Measurements from ENCODE around the gene MGARP.

- no peak for TF ChIP-seq EZH2phosphoT487 (IDR thresholded peaks at IDR 0.05; ENCODE audit: borderline replicate concordance, low read depth, low read length)
- TF ChIP-seq CTCF (conservative IDR thresholded peaks at IDR 0.05; ENCODE audit: low read length), result no peak
Observed at GRCh38 chr4:139297001-139297410, 17.0 kb upstream of the MGARP start.
